Esophagus squamous epithelium (tissue), 5 donors: ENCODE data around the gene SLC43A3. TPM values are rescaled to one million over a fixed set of nuclear protein-coding genes. Genes with fewer than 3 reads are reported as not detected.

Source experiments
- DNase-seq: peaks from one replicate; lab custom pipeline; 2025; lab: John Stamatoyannopoulos, UW
- H3K27ac ChIP-seq, 4 donors: fragments of 200-600 bp; sonication (generic); one replicate each; pipeline ENCODE4 v1.5.1; 2016 to 2019; ENCODE audit warnings: mild to moderate bottlenecking in 1 of 4
- H3K27me3 ChIP-seq, 4 donors: fragments of 200-600 bp; sonication (generic); 1 replicate in 3 of 4; 2 replicates in 1 of 4; pipeline versions ENCODE4 v1.5.1 to v1.6.0; 2017 to 2021; ENCODE audit warnings: antibody characterized with exemption in 1 of 4
- H3K36me3 ChIP-seq, 3 donors: fragments of 200-600 bp; sonication (generic); one replicate each; pipeline ENCODE4 v1.5.1; 2016 to 2019
- H3K4me1 ChIP-seq, 3 donors: fragments of 200-600 bp; sonication (generic); one replicate each; pipeline ENCODE4 v1.5.1; 2017 to 2019
- H3K4me3 ChIP-seq, 4 donors: fragments of 200-600 bp; sonication (generic); 1 replicate in 3 of 4; 2 replicates in 1 of 4; pipeline ENCODE4 v1.5.1; 2016 to 2019; ENCODE audit warnings: mild to moderate bottlenecking in 2 of 4, moderate library complexity in 1 of 4
- H3K9me3 ChIP-seq, 3 donors: fragments of 200-600 bp; sonication (generic); one replicate each; pipeline ENCODE4 v1.5.1; 2016 to 2019
- POLR2A ChIP-seq, 4 donors: fragments of 450-650 bp; IDR thresholded peaks; one replicate each; pipeline ENCODE4 v1.6.1; 2017; ENCODE audit warnings: antibody characterized with exemption in 4 of 4, mild to moderate bottlenecking in 4 of 4, moderate library complexity in 3 of 4
- WGBS, 2 donors: methylation state at CpG; one replicate each; pipeline ENCODE4 v1.1.5; 2018; 5-methylcytosine and 5-hydroxymethylcytosine counted together
- intact Hi-C: fragments of 100-400 bp; cut with DNase I; formaldehyde crosslinking; loops from one replicate; pipeline ENCODE4 v1.15.0; 2022
- total RNA-seq, 4 donors: library from RNA; depleted of rRNA; stranded (reverse); fragments of >200 nt; gene quantifications; one replicate each; pipeline ENCODE4 v1.1.0, GENCODE V29; 2016
- TF ChIP-seq, protein P1 (sequence below), 6 experiments: fragments of 450-650 bp in 4 of 6; fragments of 200-600 bp in 2 of 6; sonication (generic) in 2 of 6; IDR thresholded peaks; one replicate each; pipeline ENCODE4 v1.5.1; 2016 to 2019; ENCODE audit warnings: antibody characterized with exemption in 6 of 6, mild to moderate bottlenecking in 4 of 6, moderate library complexity in 4 of 6
- donor health status: DM: yes; HTN: yes; CAD: no.

The SLC43A3 gene
- total RNA-seq, 4 donors from 2014 or later, result 54.1 to 90.9 (median 75.6) TPM

DNA sequence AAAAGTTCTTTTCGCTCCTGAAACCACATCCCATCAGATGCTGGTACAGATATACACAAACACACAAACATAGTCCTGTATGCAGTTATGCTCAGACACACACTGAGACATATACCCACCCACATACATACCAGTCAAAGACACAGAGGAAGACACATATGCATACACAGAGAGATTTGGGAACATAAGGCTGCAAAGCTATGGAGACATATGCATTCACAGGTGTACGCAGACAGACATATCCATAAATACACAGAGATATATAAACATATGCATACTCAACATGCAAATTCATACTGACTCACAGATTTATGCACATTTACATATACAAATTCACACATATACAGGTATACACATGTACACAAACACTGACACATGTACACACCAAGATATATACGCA is 52.0 kb downstream of the SLC43A3 start:
- H3K4me1 ChIP-seq, result no peaks in the 10 kb centered on the region
- no peaks in the 10 kb centered on the region for H3K9me3 ChIP-seq
- no peak overlapping the region for H3K27ac ChIP-seq
- WGBS, 2 donors, result 91 to 99% methylated on average over 3 of the region's 3 CpGs
- intact Hi-C loops, result no loop called here
- TF ChIP-seq, protein P1, sequence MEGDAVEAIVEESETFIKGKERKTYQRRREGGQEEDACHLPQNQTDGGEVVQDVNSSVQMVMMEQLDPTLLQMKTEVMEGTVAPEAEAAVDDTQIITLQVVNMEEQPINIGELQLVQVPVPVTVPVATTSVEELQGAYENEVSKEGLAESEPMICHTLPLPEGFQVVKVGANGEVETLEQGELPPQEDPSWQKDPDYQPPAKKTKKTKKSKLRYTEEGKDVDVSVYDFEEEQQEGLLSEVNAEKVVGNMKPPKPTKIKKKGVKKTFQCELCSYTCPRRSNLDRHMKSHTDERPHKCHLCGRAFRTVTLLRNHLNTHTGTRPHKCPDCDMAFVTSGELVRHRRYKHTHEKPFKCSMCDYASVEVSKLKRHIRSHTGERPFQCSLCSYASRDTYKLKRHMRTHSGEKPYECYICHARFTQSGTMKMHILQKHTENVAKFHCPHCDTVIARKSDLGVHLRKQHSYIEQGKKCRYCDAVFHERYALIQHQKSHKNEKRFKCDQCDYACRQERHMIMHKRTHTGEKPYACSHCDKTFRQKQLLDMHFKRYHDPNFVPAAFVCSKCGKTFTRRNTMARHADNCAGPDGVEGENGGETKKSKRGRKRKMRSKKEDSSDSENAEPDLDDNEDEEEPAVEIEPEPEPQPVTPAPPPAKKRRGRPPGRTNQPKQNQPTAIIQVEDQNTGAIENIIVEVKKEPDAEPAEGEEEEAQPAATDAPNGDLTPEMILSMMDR (IDR thresholded peaks at IDR 0.05), result no peak
- TF ChIP-seq POLR2A (IDR thresholded peaks at IDR 0.05), result no peak
- no peak for DNase-seq
- no peak overlapping the region for H3K4me3 ChIP-seq
- peaks cover 0 to 26% (median 0%) of the 10 kb centered on the region in 4 donors for H3K27me3 ChIP-seq
- H3K36me3 ChIP-seq, result no peaks in the 10 kb centered on the region

DNA sequence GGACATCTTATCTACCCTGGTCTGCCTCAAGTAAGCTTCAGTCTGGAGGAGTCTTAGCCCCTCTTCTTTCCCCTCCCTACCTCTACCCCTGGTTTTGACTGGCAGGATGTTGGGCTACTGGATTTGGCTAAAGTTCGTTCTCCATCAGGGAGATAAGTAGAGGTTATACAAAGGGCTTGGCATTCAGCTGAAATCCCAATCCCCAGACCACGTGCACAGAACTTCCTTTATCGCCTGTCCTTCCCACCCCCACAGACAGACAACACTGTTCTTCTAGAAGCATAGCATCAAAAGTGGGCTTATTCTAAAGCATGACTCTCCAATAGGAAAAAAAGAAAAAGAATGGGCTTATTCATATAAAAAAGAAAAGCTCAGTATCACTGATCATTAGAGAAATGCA is 53.8 kb downstream of the SLC43A3 start:
- intact Hi-C loops, result no loop called here
- H3K4me1 ChIP-seq, result no peaks in the 10 kb centered on the region
- DNase-seq, result no peak
- 37 to 54% methylated on average over 2 to 3 of the region's 3 CpGs for WGBS, 2 donors
- no peak overlapping the region for H3K4me3 ChIP-seq
- no peaks in the 10 kb centered on the region for H3K36me3 ChIP-seq
- TF ChIP-seq, protein P1 (IDR thresholded peaks at IDR 0.05), result no peak
- TF ChIP-seq POLR2A (IDR thresholded peaks at IDR 0.05), result no peak
- no peak overlapping the region for H3K27ac ChIP-seq
- H3K27me3 ChIP-seq, result peaks cover 0 to 18% (median 0%) of the 10 kb centered on the region in 4 donors
- H3K9me3 ChIP-seq, result no peaks in the 10 kb centered on the region

DNA sequence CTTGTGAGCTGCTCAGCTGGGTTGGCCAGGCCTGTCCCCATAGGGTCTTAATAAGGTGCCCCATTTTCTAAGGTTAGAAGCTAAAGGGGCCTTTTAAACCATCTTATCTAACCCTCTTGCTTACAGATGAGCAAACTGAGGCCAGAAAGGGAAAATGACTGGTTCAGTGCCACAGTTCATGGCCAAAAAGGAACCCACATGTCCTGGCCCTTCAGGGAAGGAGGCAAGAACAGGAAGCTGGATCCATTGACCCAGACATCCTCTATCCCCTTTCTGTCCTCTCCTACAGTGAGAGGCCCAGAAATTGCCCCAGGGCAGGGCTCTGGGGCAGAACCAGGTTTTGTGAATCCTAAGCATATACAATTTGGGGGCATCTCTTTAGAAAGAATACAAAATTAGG is 56.0 kb downstream of the SLC43A3 start:
- no peaks in the 10 kb centered on the region for H3K4me1 ChIP-seq
- H3K4me3 ChIP-seq, result no peak overlapping the region
- no peak overlapping the region for H3K27ac ChIP-seq
- DNase-seq, result no peak
- TF ChIP-seq, protein P1 (IDR thresholded peaks at IDR 0.05), result no peak
- TF ChIP-seq POLR2A (IDR thresholded peaks at IDR 0.05), result no peak
- intact Hi-C loops, result no loop called here
- no peaks in the 10 kb centered on the region for H3K36me3 ChIP-seq
- no peaks in the 10 kb centered on the region for H3K9me3 ChIP-seq
- peaks cover 0 to 7% (median 0%) of the 10 kb centered on the region in 4 donors for H3K27me3 ChIP-seq

DNA sequence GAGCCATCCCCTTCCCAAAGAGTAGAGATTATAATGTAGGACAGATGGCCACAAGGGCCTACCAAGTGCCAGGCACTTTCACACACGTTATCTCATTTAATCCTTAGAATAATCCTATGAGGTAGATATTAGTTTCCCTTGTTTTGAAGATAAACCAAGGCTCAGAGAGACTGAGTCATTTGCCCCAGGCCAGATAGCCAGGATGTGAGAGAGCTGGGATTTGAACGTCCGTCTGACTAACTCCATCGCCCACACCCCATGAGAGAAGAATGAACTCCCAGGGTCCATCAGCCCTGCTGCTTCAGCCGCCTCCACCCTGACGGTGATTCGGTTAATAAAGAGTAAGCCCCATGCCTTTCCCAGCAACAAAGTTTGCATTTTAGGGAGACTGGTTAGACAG is 56.7 kb downstream of the SLC43A3 start:
- 65 to 77% methylated on average over 7 of the region's 7 CpGs for WGBS, 2 donors
- no peak for DNase-seq
- H3K36me3 ChIP-seq, result no peaks in the 10 kb centered on the region
- intact Hi-C loops, result no loop called here
- TF ChIP-seq, protein P1 (IDR thresholded peaks at IDR 0.05), result no peak
- TF ChIP-seq POLR2A (IDR thresholded peaks at IDR 0.05), result no peak
- H3K4me3 ChIP-seq, result no peak overlapping the region
- H3K4me1 ChIP-seq, result no peaks in the 10 kb centered on the region
- H3K27me3 ChIP-seq, result peaks cover 0 to 7% (median 0%) of the 10 kb centered on the region in 4 donors
- no peaks in the 10 kb centered on the region for H3K9me3 ChIP-seq
- H3K27ac ChIP-seq, result no peak overlapping the region

DNA sequence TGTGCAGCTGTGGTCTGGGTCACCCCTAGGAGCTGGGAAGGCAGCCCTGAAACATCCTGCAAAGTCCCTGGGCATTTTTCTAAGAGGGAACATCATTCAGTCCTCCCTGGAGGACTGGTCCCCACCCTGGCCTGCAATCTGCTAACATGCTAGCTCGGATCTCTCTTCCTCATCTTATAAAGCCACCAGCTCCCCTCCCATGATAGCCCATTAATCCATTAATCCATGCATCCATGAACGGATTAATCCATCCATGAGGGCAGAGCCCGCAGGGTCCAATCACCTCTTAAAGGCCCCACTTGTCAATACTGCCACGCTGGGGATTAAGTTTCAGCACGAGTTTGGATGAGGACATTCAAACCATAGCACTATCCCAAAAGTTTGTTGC is 58.1 kb downstream of the SLC43A3 start:
- intact Hi-C loops, result no loop called here

More for the DNA sequence above, 58.1 kb downstream of the SLC43A3 start:
- Histone ChIP-seq H3K9me3 (no peaks in the 10 kb centered on the region), H3K4me1 (no peaks in the 10 kb centered on the region), H3K36me3 (no peaks in the 10 kb centered on the region), H3K27ac (no peak overlapping the region), H3K27me3 (peaks cover 0 to 7% (median 0%) of the 10 kb centered on the region in 4 donors), H3K4me3 (no peak overlapping the region)
- WGBS, 2 donors, result 54 to 72% methylated on average over 3 to 4 of the region's 5 CpGs
- DNase-seq, result no peak
- no peak for TF ChIP-seq POLR2A (IDR thresholded peaks at IDR 0.05)
- TF ChIP-seq, protein P1 (IDR thresholded peaks at IDR 0.05), result no peak
